Upper lobe of left lung (tissue), 4 donors: ENCODE measurements around the gene GOLGA3.

Source experiments
- CTCF ChIP-seq, 6 experiments: fragments of 450-650 bp in 4 of 6; fragments of 200-600 bp in 2 of 6; sonication (generic) in 2 of 6; IDR thresholded peaks; one replicate each; pipeline ENCODE4 v1.5.1; 2016 to 2019; ENCODE audit warnings: antibody characterized with exemption in 6 of 6
- POLR2A ChIP-seq, 4 donors: fragments of 450-650 bp; IDR thresholded peaks; one replicate each; pipeline ENCODE4 v1.5.1; 2016 to 2017; ENCODE audit warnings: antibody characterized with exemption in 4 of 4, mild to moderate bottlenecking in 2 of 4
- POLR2AphosphoS5 ChIP-seq, 2 donors: sonication (generic); formaldehyde crosslinking; IDR thresholded peaks; one replicate each; pipeline ENCODE4 v1.5.1; 2017; ENCODE audit warnings: antibody characterized with exemption in 2 of 2

- TF ChIP-seq CTCF (IDR thresholded peaks at IDR 0.05) (no peak), POLR2AphosphoS5 (IDR thresholded peaks at IDR 0.05) (no peak), POLR2A (IDR thresholded peaks at IDR 0.05) (no peak)
Measured at GRCh38 chr12:132775502-132776229, 53.0 kb downstream of the GOLGA3 start.
